CD4-positive, alpha-beta T cell (primary cell): ENCODE data around the gene GPR35. TPM values are rescaled to one million over a fixed set of nuclear protein-coding genes. Genes with fewer than 3 reads are reported as not detected.

Experiments
- ATAC-seq: fragments of 200-7000 bp; cut with Tn5 transposase; one replicate; pipeline ENCODE4 v1.10.0; 2022; ENCODE audit warnings: mild to moderate bottlenecking; ENCODE audit not compliant: poor library complexity
- CTCF ChIA-PET: fragments of 350-600 bp; sonication (Branson Sonifier 250); formaldehyde crosslinking; loops from one replicate; lab custom pipeline; 2021; ENCODE audit warnings: antibody characterized with exemption, inconsistent platforms; lab: Charles Lee
- POLR2A ChIA-PET: fragments of 350-600 bp; sonication (Branson Sonifier 250); formaldehyde crosslinking; loops from one replicate; lab custom pipeline; 2021; ENCODE audit warnings: antibody characterized with exemption, inconsistent platforms; lab: Charles Lee
- DNase-seq, 14 experiments: peaks; one replicate each; pipeline ENCODE4 v3.0.0-alpha.2; 2013 to 2020; ENCODE audit warnings: mixed read lengths in 2 of 14
- H3K27ac ChIP-seq, 2 donors: one replicate each; pipeline versions ENCODE4 v1.5.1 to v1.7.0; 2013; ENCODE audit warnings: low read length in 2 of 2, low read depth in 1 of 2, mild to moderate bottlenecking in 1 of 2
- H3K27me3 ChIP-seq, 2 experiments: 1 replicate in 1 of 2; 2 replicates in 1 of 2; pipeline versions ENCODE4 v1.6.1 to v1.7.0; 2013; ENCODE audit warnings: low read length in 2 of 2, control low read depth in 1 of 2, mild to moderate bottlenecking in 1 of 2, moderate library complexity in 1 of 2; ENCODE audit not compliant: insufficient read depth in 2 of 2, control insufficient read depth in 1 of 2
- H3K36me3 ChIP-seq: one replicate; pipeline ENCODE4 v1.6.1; 2013; ENCODE audit warnings: low read length, control low read depth; ENCODE audit not compliant: insufficient read depth
- H3K4me1 ChIP-seq: one replicate; pipeline ENCODE4 v1.6.1; 2013; ENCODE audit warnings: low read length, control low read depth; ENCODE audit not compliant: insufficient read depth
- H3K4me3 ChIP-seq: one replicate; pipeline ENCODE4 v1.5.1; 2013; ENCODE audit warnings: mild to moderate bottlenecking, low read length, moderate library complexity
- H3K9me3 ChIP-seq, 2 experiments: 1 replicate in 1 of 2; 2 replicates in 1 of 2; pipeline versions ENCODE4 v1.6.1 to v1.7.0; 2013; ENCODE audit warnings: low read length in 2 of 2, mild to moderate bottlenecking in 2 of 2, control low read depth in 1 of 2, moderate library complexity in 1 of 2; ENCODE audit not compliant: control insufficient read depth in 1 of 2, insufficient read depth in 1 of 2
- H3K27ac Mint-ChIP-seq: one replicate; pipeline ENCODE4 v1.8.0; 2020; ENCODE audit warnings: mixed read lengths
- H3K27me3 Mint-ChIP-seq: one replicate; pipeline ENCODE4 v1.8.0; 2021; ENCODE audit warnings: mixed read lengths
- H3K36me3 Mint-ChIP-seq: one replicate; pipeline ENCODE4 v1.8.0; 2021; ENCODE audit warnings: low read depth, mixed read lengths
- H3K4me1 Mint-ChIP-seq: one replicate; pipeline ENCODE4 v1.8.0; 2021; ENCODE audit warnings: low read depth, mixed read lengths
- H3K4me3 Mint-ChIP-seq: one replicate; pipeline ENCODE4 v1.8.0; 2020; ENCODE audit warnings: mild to moderate bottlenecking, mixed read lengths
- H3K9me3 Mint-ChIP-seq: one replicate; pipeline ENCODE4 v1.8.0; 2020; ENCODE audit warnings: mixed read lengths
- intact Hi-C, 2 experiments: fragments of 100-400 bp; cut with DNase I in 1 of 2; cut with micrococcal nuclease in 1 of 2; formaldehyde crosslinking; loops; one replicate each; pipeline versions ENCODE4 v1.15.1 to v1.9.0; 2023 to 2025; cut with DNase I, micrococcal nuclease
- total RNA-seq, 174 experiments: library from RNA in 2 of 174; stranded (reverse) in 2 of 174; gene quantifications; one replicate each; pipeline ENCODE4 v1.2.3 and lab custom pipeline; 2021 to 2026
- TF ChIP-seq, protein P1 (sequence below): fragments of 200-600 bp; IDR thresholded peaks from one replicate; pipeline ENCODE4 v1.8.0; 2022; ENCODE audit warnings: antibody characterized with exemption, mild to moderate bottlenecking

The GPR35 gene
- total RNA-seq, 2 experiments from 2014 or later = 7.1 to 7.2 TPM

- ChIA-PET CTCF (interaction anchor here (1.4 to 3.6 kb wide), 5 partner anchors 16 to 71 kb away, joined by 5 to 40 read pairs (median 11); partner anchors contain the start of genes DUSP28 and RNPEPL1), POLR2A (interaction anchor here (2.5 to 6.1 kb wide), 4 partner anchors 8 to 37 kb away, joined by 16 to 224 read pairs (median 70); partner anchors contain the start of genes DUSP28 and RNPEPL1)
- Mint-ChIP-seq H3K36me3 (peaks cover 44% of the 10 kb centered on the region), H3K27me3 (no peaks in the 10 kb centered on the region), H3K9me3 (no peaks in the 10 kb centered on the region), H3K4me1 (peaks cover 52% of the 10 kb centered on the region), H3K4me3 (peak overlapping the region; percentile 95), H3K27ac (peak overlapping the region; percentile 90)
- DNase-seq = no peak
- Histone ChIP-seq H3K9me3 (no peaks in the 10 kb centered on the region), H3K4me3 (peak overlapping the region; percentile 65), H3K36me3 (peaks cover 11% of the 10 kb centered on the region), H3K4me1 (peaks cover 56% of the 10 kb centered on the region), H3K27me3 (no peaks in the 10 kb centered on the region), H3K27ac (no peak overlapping the region)
- no peak for ATAC-seq
- TF ChIP-seq, protein P1, sequence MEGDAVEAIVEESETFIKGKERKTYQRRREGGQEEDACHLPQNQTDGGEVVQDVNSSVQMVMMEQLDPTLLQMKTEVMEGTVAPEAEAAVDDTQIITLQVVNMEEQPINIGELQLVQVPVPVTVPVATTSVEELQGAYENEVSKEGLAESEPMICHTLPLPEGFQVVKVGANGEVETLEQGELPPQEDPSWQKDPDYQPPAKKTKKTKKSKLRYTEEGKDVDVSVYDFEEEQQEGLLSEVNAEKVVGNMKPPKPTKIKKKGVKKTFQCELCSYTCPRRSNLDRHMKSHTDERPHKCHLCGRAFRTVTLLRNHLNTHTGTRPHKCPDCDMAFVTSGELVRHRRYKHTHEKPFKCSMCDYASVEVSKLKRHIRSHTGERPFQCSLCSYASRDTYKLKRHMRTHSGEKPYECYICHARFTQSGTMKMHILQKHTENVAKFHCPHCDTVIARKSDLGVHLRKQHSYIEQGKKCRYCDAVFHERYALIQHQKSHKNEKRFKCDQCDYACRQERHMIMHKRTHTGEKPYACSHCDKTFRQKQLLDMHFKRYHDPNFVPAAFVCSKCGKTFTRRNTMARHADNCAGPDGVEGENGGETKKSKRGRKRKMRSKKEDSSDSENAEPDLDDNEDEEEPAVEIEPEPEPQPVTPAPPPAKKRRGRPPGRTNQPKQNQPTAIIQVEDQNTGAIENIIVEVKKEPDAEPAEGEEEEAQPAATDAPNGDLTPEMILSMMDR = no peak
- intact Hi-C loops = loop anchor here in 1 of 2 experiments (1.0 to 10.0 kb wide), 9 partner anchors 16 to 1102 kb away; partner anchors contain the start of genes ATG4B, DTYMK, GPC1 and MTERF4
Observed at GRCh38 chr2:240585101-240585500, 40.2 kb upstream of the GPR35 start.

DNA sequence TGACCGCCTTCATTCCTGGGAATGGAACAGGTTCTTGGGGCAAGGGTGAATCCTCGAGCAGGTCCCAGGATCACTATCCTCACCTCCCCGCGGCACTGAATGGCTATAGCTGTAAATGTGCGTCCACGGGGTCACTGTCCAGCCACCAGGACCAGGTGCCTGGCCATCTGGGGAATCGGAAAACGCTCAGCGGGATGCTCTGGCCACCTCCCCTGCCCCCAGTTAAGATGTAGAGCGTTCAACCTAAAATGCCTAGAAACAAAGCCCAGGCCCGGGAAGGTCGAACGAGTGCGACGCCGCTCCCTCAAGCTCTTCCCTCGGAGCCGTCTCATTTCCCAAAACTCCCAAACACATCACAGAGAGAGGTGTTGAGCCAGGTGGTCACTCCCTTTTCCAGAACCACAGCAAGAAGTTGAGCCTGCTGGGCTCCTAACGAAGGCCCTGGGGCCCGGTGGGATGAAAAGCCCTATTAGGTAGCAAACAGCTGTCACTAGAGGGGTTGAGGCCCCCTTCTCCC lies 39.5 kb upstream of the GPR35 start:
- Mint-ChIP-seq H3K27ac (peak overlapping the region; percentile 90), H3K9me3 (no peaks in the 10 kb centered on the region), H3K27me3 (no peaks in the 10 kb centered on the region), H3K4me1 (peaks cover 50% of the 10 kb centered on the region), H3K4me3 (peak overlapping the region; percentile 95), H3K36me3 (peaks cover 42% of the 10 kb centered on the region)
- no peaks in the 10 kb centered on the region for H3K9me3 ChIP-seq
- TF ChIP-seq, protein P1 = no peak
- DNase-seq (no peak), ATAC-seq (no peak)
- H3K36me3 ChIP-seq = peaks cover 18% of the 10 kb centered on the region
- no peaks in the 10 kb centered on the region for H3K27me3 ChIP-seq
- peak overlapping the region; percentile 90 to 97 for H3K27ac ChIP-seq
- intact Hi-C loops = loop anchor here (1.0 to 10.0 kb wide), 14 partner anchors 16 to 1102 kb away; partner anchors contain the start of genes ATG4B (in 1 of the 2), DTYMK (in 1 of the 2), GPC1 (in 1 of the 2) and MTERF4 (in 1 of the 2)
- ChIA-PET POLR2A (interaction anchor here (1.0 to 6.1 kb wide), 12 partner anchors 9 to 1101 kb away, joined by 3 to 224 read pairs (median 6); partner anchors contain the start of genes DTYMK, DUSP28, GPC1 and GPR35), CTCF (interaction anchor here (1.3 to 3.6 kb wide), 7 partner anchors 17 to 72 kb away, joined by 3 to 40 read pairs (median 10); partner anchors contain the start of genes DUSP28 and RNPEPL1)
- H3K4me3 ChIP-seq = peak overlapping the region; percentile 65
- peaks cover 52% of the 10 kb centered on the region for H3K4me1 ChIP-seq

GRCh38 chr2:240586198-240586918 lies 38.9 kb upstream of the GPR35 start, which contains the start of gene CAPN10:
CAPN10 (plus strand) TSS chr2:240586734; CDS start chr2:240586912, 178 bp downstream.
- POLR2A ChIA-PET = interaction anchor here (0.6 to 6.1 kb wide), 16 partner anchors 10 to 1100 kb away, joined by 3 to 224 read pairs (median 6); partner anchors contain the start of genes DTYMK, DUSP28, GPC1 and GPR35
- peak within 1 kb of the TSS; percentile 65 for H3K4me3 ChIP-seq
- Mint-ChIP-seq H3K36me3 (peaks cover 47% of the 10 kb centered on the region), H3K4me3 (peak within 1 kb of the TSS; percentile 97), H3K9me3 (no peaks in the 10 kb centered on the region), H3K27me3 (no peaks in the 10 kb centered on the region), H3K4me1 (peaks cover 50% of the 10 kb centered on the region), H3K27ac (peak within 1 kb of the TSS; percentile 90)
- CTCF ChIA-PET = interaction anchor here (1.3 to 3.6 kb wide), 6 partner anchors 17 to 73 kb away, joined by 3 to 40 read pairs (median 10); partner anchors contain the start of genes DUSP28 and RNPEPL1
- peak; percentile 83 for ATAC-seq
- intact Hi-C loops = loop anchor here (1.0 to 10.0 kb wide), 12 partner anchors 20 to 1101 kb away; partner anchors contain the start of genes ATG4B (in 1 of the 2), DTYMK (in 1 of the 2), GPC1 (in 1 of the 2) and MTERF4 (in 1 of the 2)
- TF ChIP-seq, protein P1 = no peak
- DNase-seq = peak; percentile 92 to 98 (median 95)
- peaks cover 52% of the 10 kb centered on the region for H3K4me1 ChIP-seq
- H3K27me3 ChIP-seq = no peaks in the 10 kb centered on the region
- H3K9me3 ChIP-seq = no peaks in the 10 kb centered on the region
- peaks cover 24% of the 10 kb centered on the region for H3K36me3 ChIP-seq
- H3K27ac ChIP-seq = peak within 1 kb of the TSS; percentile 90 to 97
